Keratinocyte (primary cell): ENCODE measurements around the gene FDCSP. TPM values are rescaled to one million over a fixed set of nuclear protein-coding genes. Genes with fewer than 3 reads are reported as not detected.

ENCODE experiments used
- DNase-seq: peaks from one replicate; pipeline ENCODE4 v3.0.0-alpha.2; 2011; ENCODE audit warnings: low read depth, missing footprints, low spot score
- FAIRE-seq: peaks from 2 replicates; lab custom pipeline; 2011; peaks lifted over from hg19 to GRCh38; lab: Jason Lieb, UNC
- H2AFZ ChIP-seq: 2 replicates; pipeline ENCODE4 v1.6.0; 2012; ENCODE audit warnings: low read length, control low read depth, inconsistent platforms; ENCODE audit not compliant: control insufficient read depth
- H3K27ac ChIP-seq: 2 replicates; pipeline ENCODE4 v1.5.1; 2011; ENCODE audit warnings: low read length; ENCODE audit not compliant: control insufficient read depth, insufficient read depth
- H3K27me3 ChIP-seq: 3 replicates; pipeline ENCODE4 v1.6.0; 2011; ENCODE audit warnings: low read length; ENCODE audit not compliant: control insufficient read depth, insufficient read depth; ENCODE audit errors: extremely low read depth
- H3K36me3 ChIP-seq, 2 experiments: 2 replicates in 1 of 2; 3 replicates in 1 of 2; pipeline ENCODE4 v1.5.1; 2011; ENCODE audit warnings: low read length in 2 of 2, mild to moderate bottlenecking in 1 of 2; ENCODE audit not compliant: control insufficient read depth in 2 of 2, insufficient read depth in 2 of 2; ENCODE audit errors: extremely low read depth in 1 of 2
- H3K4me1 ChIP-seq: 3 replicates; pipeline ENCODE4 v1.5.1; 2011; ENCODE audit warnings: low read length; ENCODE audit not compliant: control insufficient read depth, insufficient read depth; ENCODE audit errors: extremely low read depth
- H3K4me2 ChIP-seq: 3 replicates; pipeline ENCODE4 v1.6.0; 2011; ENCODE audit warnings: low read depth, low read length; ENCODE audit not compliant: control insufficient read depth, insufficient read depth; ENCODE audit errors: extremely low read depth
- H3K4me3 ChIP-seq, 3 experiments: fragments of 200-600 bp in 1 of 3; sonication (generic) in 1 of 3; 2 replicates in 2 of 3; 3 replicates in 1 of 3; pipeline ENCODE4 v1.5.1; 2011 to 2016; ENCODE audit warnings: low read length in 3 of 3, mild to moderate bottlenecking in 3 of 3, control low read depth in 2 of 3, inconsistent platforms in 1 of 3, low read depth in 1 of 3, mixed read lengths in 1 of 3, mixed run types in 1 of 3, moderate library complexity in 1 of 3; ENCODE audit not compliant: control insufficient read depth in 2 of 3, insufficient read depth in 2 of 3; ENCODE audit errors: extremely low read depth in 1 of 3
- H3K79me2 ChIP-seq: 2 replicates; pipeline ENCODE4 v1.6.0; 2012; ENCODE audit warnings: low read length; ENCODE audit not compliant: control insufficient read depth, insufficient read depth
- H3K9ac ChIP-seq: 3 replicates; pipeline ENCODE4 v1.6.0; 2011; ENCODE audit warnings: low read length; ENCODE audit not compliant: control insufficient read depth, insufficient read depth; ENCODE audit errors: extremely low read depth
- H3K9me1 ChIP-seq: 3 replicates; pipeline ENCODE4 v1.6.0; 2011; ENCODE audit warnings: low read length; ENCODE audit not compliant: control insufficient read depth, insufficient read depth; ENCODE audit errors: extremely low read depth
- H3K9me3 ChIP-seq: 2 replicates; pipeline ENCODE4 v1.5.1; 2012; ENCODE audit warnings: low read depth, low read length; ENCODE audit not compliant: control insufficient read depth
- H4K20me1 ChIP-seq: 3 replicates; pipeline ENCODE4 v1.6.0; 2011; ENCODE audit warnings: low read length; ENCODE audit not compliant: control insufficient read depth, insufficient read depth; ENCODE audit errors: extremely low read depth
- EZH2 ChIP-seq: IDR thresholded peaks from one replicate; pipeline ENCODE4 v1.6.1; 2012; ENCODE audit warnings: inconsistent platforms, mild to moderate bottlenecking, low read length, moderate library complexity
- dilution Hi-C: fragments of 300-500 bp; cut with MboI; formaldehyde crosslinking; loops from one replicate; pipeline ENCODE4 v1.7.0; 2020; ENCODE audit warnings: low sequenced_read_pairs; ENCODE audit not compliant: extremely low pct_ligation_motif_present
- polyA plus RNA-seq, 5 experiments: library from polyadenylated mRNA; depleted of rRNA in 3 of 5; stranded (reverse) in 3 of 5; stranded (forward) in 1 of 5; unstranded in 1 of 5; fragments of >200 nt; gene quantifications; 1 replicate in 1 of 5; 2 replicates in 3 of 5; 3 replicates in 1 of 5; pipeline versions ENCODE4 v1.2.1 to v1.2.3, GENCODE V29; 2011 to 2012; ENCODE audit warnings: missing spikeins in 2 of 5, low read depth in 1 of 5, low replicate concordance in 1 of 5
- TF ChIP-seq, protein P1 (sequence below), 3 experiments: IDR thresholded peaks in 1 of 3; conservative IDR thresholded peaks in 1 of 3; optimal IDR thresholded peaks in 1 of 3; 2 replicates in 2 of 3; 3 replicates in 1 of 3; pipeline versions ENCODE3 to v1.5.1; 2011; ENCODE audit warnings: low read length in 3 of 3, mild to moderate bottlenecking in 3 of 3, moderate library complexity in 2 of 3, control low read depth in 1 of 3, inconsistent platforms in 1 of 3; ENCODE audit not compliant: insufficient read depth in 2 of 3; ENCODE audit errors: extremely low read depth in 1 of 3

FDCSP gene
- polyA plus RNA-seq, 1 donor (not counting 4 experiments of a cell fraction or from before 2014, with no cell fraction given) = not detected

- H3K36me3 ChIP-seq = no peaks in the 10 kb centered on the region
- TF ChIP-seq, protein P1, sequence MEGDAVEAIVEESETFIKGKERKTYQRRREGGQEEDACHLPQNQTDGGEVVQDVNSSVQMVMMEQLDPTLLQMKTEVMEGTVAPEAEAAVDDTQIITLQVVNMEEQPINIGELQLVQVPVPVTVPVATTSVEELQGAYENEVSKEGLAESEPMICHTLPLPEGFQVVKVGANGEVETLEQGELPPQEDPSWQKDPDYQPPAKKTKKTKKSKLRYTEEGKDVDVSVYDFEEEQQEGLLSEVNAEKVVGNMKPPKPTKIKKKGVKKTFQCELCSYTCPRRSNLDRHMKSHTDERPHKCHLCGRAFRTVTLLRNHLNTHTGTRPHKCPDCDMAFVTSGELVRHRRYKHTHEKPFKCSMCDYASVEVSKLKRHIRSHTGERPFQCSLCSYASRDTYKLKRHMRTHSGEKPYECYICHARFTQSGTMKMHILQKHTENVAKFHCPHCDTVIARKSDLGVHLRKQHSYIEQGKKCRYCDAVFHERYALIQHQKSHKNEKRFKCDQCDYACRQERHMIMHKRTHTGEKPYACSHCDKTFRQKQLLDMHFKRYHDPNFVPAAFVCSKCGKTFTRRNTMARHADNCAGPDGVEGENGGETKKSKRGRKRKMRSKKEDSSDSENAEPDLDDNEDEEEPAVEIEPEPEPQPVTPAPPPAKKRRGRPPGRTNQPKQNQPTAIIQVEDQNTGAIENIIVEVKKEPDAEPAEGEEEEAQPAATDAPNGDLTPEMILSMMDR (optimal IDR thresholded peaks at IDR 0.05 in 1 of 3, IDR thresholded peaks at IDR 0.05 in 1 of 3, conservative IDR thresholded peaks at IDR 0.05 in 1 of 3; ENCODE audit: extremely low read depth in 1 of 3, insufficient read depth in 2 of 3, low read length in 3 of 3) = no peak
- no peak for TF ChIP-seq EZH2
- no peaks in the 10 kb centered on the region for H4K20me1 ChIP-seq
- H3K27ac ChIP-seq = no peak overlapping the region
- no peak overlapping the region for H3K4me2 ChIP-seq
- dilution Hi-C loops = no loop called here
- no peaks in the 10 kb centered on the region for H3K9me3 ChIP-seq
- H3K79me2 ChIP-seq = no peaks in the 10 kb centered on the region
- no peak overlapping the region for H3K4me3 ChIP-seq
- no peaks in the 10 kb centered on the region for H3K9me1 ChIP-seq
- FAIRE-seq (no peak), DNase-seq (no peak)
- no peak overlapping the region for H3K9ac ChIP-seq
- H3K27me3 ChIP-seq = no peaks in the 10 kb centered on the region
- H3K4me1 ChIP-seq = no peaks in the 10 kb centered on the region
- H2AFZ ChIP-seq = no peak overlapping the region
Measured at GRCh38 chr4:70236125-70236524, 10.2 kb downstream of the FDCSP start.

GRCh38 chr4:70239131-70239883, 13.4 kb downstream of the FDCSP start:
- TF ChIP-seq, protein P1 (optimal IDR thresholded peaks at IDR 0.05 in 1 of 3, IDR thresholded peaks at IDR 0.05 in 1 of 3, conservative IDR thresholded peaks at IDR 0.05 in 1 of 3; ENCODE audit: extremely low read depth in 1 of 3, insufficient read depth in 2 of 3, low read length in 3 of 3) = no peak
- no peak for TF ChIP-seq EZH2
- no peak overlapping the region for H2AFZ ChIP-seq
- no peaks in the 10 kb centered on the region for H3K9me1 ChIP-seq
- dilution Hi-C loops = no loop called here
- H3K27ac ChIP-seq = no peak overlapping the region
- H3K9ac ChIP-seq = no peak overlapping the region
- H3K4me2 ChIP-seq = no peak overlapping the region
- H3K9me3 ChIP-seq = no peaks in the 10 kb centered on the region
- H3K36me3 ChIP-seq = no peaks in the 10 kb centered on the region
- FAIRE-seq = no peak
- no peaks in the 10 kb centered on the region for H3K4me1 ChIP-seq
- no peaks in the 10 kb centered on the region for H3K79me2 ChIP-seq
- no peaks in the 10 kb centered on the region for H4K20me1 ChIP-seq
- H3K4me3 ChIP-seq = no peak overlapping the region
- DNase-seq = no peak
- H3K27me3 ChIP-seq = no peaks in the 10 kb centered on the region
